SK-N-SH treated with all-trans-retinoic acid at 6 μM for 48 hours (cell line): ENCODE results near the gene TRIM8.

Source experiments
- ARNTL ChIP-seq: fragments of 450-650 bp; formaldehyde crosslinking; IDR thresholded peaks from 2 replicates; pipeline ENCODE4 v1.5.0; 2020; ENCODE audit warnings: low read depth, mild to moderate bottlenecking, moderate library complexity, borderline replicate concordance
- CSDC2 ChIP-seq: fragments of 250-450 bp; sonication (Bioruptor Pico); IDR thresholded peaks from 2 replicates; pipeline ENCODE4 v1.5.0; 2020; ENCODE audit warnings: mild to moderate bottlenecking, moderate library complexity
- ESRRG ChIP-seq: fragments of 250-450 bp; sonication (Bioruptor Pico); IDR thresholded peaks from 2 replicates; pipeline ENCODE4 v1.6.1; 2021; ENCODE audit warnings: mild to moderate bottlenecking
- GLIS3 ChIP-seq: fragments of 250-450 bp; sonication (Bioruptor Pico); IDR thresholded peaks from 2 replicates; pipeline ENCODE4 v1.5.0; 2020; ENCODE audit warnings: mild to moderate bottlenecking, moderate library complexity
- ISL1 ChIP-seq: fragments of 250-450 bp; sonication (Bioruptor Pico); IDR thresholded peaks from 2 replicates; pipeline ENCODE4 v2.1.2; 2022; ENCODE audit warnings: mild to moderate bottlenecking, moderate library complexity
- OSR1 ChIP-seq: fragments of 250-450 bp; sonication (Bioruptor Pico); IDR thresholded peaks from 2 replicates; pipeline ENCODE4 v1.8.0; 2022; ENCODE audit warnings: moderate library complexity, mild to moderate bottlenecking, inconsistent platforms
- SNAI2 ChIP-seq: fragments of 250-450 bp; sonication (Bioruptor Pico); IDR thresholded peaks from 2 replicates; pipeline ENCODE4 v1.5.0; 2020; ENCODE audit warnings: mild to moderate bottlenecking, moderate library complexity
- TCF4 ChIP-seq: fragments of 250-450 bp; sonication (Bioruptor Pico); IDR thresholded peaks from 2 replicates; pipeline ENCODE4 v1.8.0; 2021; ENCODE audit warnings: mild to moderate bottlenecking, moderate library complexity, borderline replicate concordance
- ZC3H10 ChIP-seq: fragments of 250-450 bp; sonication (Bioruptor Pico); IDR thresholded peaks from 2 replicates; pipeline ENCODE4 v1.5.1; 2021; ENCODE audit warnings: mild to moderate bottlenecking, moderate library complexity
- ZFP30 ChIP-seq: fragments of 450-650 bp; formaldehyde crosslinking; IDR thresholded peaks from 2 replicates; pipeline ENCODE4 v1.5.0; 2022; ENCODE audit warnings: mild to moderate bottlenecking, moderate library complexity
- ZNF8 ChIP-seq: fragments of 450-650 bp; formaldehyde crosslinking; IDR thresholded peaks from 2 replicates; pipeline ENCODE4 v1.5.0; 2020; ENCODE audit warnings: mild to moderate bottlenecking, moderate library complexity
- TF ChIP-seq, protein P1 (sequence below): fragments of 250-450 bp; sonication (Bioruptor Pico); IDR thresholded peaks from 2 replicates; pipeline ENCODE4 v1.8.0; 2021; ENCODE audit warnings: low read depth, mild to moderate bottlenecking, moderate library complexity, borderline replicate concordance
- TF ChIP-seq, protein P2 (sequence below): fragments of 250-450 bp; sonication (Bioruptor Pico); IDR thresholded peaks from 2 replicates; pipeline ENCODE4 v1.5.1; 2021; ENCODE audit warnings: mild to moderate bottlenecking, moderate library complexity

DNA sequence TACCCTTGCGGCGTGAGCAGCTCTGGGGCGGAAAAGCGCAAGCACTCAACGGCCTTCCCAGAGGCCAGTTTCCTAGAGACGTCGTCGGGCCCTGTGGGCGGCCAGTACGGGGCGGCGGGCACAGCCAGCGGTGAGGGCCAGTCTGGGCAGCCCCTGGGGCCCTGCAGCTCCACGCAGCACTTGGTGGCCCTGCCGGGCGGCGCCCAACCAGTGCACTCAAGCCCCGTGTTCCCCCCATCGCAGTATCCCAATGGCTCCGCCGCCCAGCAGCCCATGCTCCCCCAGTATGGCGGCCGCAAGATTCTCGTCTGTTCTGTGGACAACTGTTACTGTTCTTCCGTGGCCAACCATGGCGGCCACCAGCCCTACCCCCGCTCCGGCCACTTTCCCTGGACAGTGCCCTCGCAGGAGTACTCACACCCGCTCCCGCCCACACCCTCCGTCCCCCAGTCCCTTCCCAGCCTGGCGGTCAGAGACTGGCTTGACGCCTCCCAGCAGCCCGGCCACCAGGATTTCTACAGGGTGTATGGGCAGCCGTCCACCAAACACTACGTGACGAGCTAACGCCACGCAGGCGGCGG is 12.6 kb downstream of the TRIM8 start:
- TF ChIP-seq ARNTL (CRISPR knock-in tag) (no peak), GLIS3 (CRISPR knock-in tag) (no peak), ZNF8 (CRISPR knock-in tag) (no peak), ISL1 (no peak), ESRRG (CRISPR knock-in tag) (no peak), CSDC2 (CRISPR knock-in tag) (no peak), OSR1 (CRISPR knock-in tag) (no peak), TCF4 (no peak), ZC3H10 (CRISPR knock-in tag) (no peak), ZFP30 (CRISPR knock-in tag) (no peak), SNAI2 (CRISPR knock-in tag) (no peak)
- TF ChIP-seq, protein P1, sequence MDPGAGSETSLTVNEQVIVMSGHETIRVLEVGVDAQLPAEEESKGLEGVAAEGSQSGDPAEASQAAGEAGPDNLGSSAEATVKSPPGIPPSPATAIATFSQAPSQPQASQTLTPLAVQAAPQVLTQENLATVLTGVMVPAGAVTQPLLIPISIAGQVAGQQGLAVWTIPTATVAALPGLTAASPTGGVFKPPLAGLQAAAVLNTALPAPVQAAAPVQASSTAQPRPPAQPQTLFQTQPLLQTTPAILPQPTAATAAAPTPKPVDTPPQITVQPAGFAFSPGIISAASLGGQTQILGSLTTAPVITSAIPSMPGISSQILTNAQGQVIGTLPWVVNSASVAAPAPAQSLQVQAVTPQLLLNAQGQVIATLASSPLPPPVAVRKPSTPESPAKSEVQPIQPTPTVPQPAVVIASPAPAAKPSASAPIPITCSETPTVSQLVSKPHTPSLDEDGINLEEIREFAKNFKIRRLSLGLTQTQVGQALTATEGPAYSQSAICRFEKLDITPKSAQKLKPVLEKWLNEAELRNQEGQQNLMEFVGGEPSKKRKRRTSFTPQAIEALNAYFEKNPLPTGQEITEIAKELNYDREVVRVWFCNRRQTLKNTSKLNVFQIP (CRISPR knock-in tag), result no peak
- TF ChIP-seq, protein P2, sequence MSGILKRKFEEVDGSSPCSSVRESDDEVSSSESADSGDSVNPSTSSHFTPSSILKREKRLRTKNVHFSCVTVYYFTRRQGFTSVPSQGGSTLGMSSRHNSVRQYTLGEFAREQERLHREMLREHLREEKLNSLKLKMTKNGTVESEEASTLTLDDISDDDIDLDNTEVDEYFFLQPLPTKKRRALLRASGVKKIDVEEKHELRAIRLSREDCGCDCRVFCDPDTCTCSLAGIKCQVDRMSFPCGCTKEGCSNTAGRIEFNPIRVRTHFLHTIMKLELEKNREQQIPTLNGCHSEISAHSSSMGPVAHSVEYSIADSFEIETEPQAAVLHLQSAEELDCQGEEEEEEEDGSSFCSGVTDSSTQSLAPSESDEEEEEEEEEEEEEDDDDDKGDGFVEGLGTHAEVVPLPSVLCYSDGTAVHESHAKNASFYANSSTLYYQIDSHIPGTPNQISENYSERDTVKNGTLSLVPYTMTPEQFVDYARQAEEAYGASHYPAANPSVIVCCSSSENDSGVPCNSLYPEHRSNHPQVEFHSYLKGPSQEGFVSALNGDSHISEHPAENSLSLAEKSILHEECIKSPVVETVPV (CRISPR knock-in tag), result no peak
